Activated naive CD8-positive, alpha-beta T cell treated with anti-CD3 and anti-CD28 coated beads, Interleukin-2, amount 50 U/mL, for 24 hours (primary cell): ENCODE measurements around the gene HOXA7.

ENCODE experiments used
- ATAC-seq: fragments of 150-1000 bp; cut with Tn5 transposase; one replicate; pipeline ENCODE4 v1.10.0; 2021
- DNase-seq: peaks from one replicate; pipeline ENCODE4 v3.0.0; 2021
- H3K27ac Mint-ChIP-seq: one replicate; pipeline ENCODE4 v1.8.0; 2021; ENCODE audit warnings: mild to moderate bottlenecking, mixed read lengths
- H3K27me3 Mint-ChIP-seq: one replicate; pipeline ENCODE4 v1.8.0; 2021; ENCODE audit warnings: mixed read lengths
- H3K36me3 Mint-ChIP-seq: one replicate; pipeline ENCODE4 v1.8.0; 2021; ENCODE audit warnings: low read depth, mixed read lengths
- H3K4me1 Mint-ChIP-seq: one replicate; pipeline ENCODE4 v1.8.0; 2021; ENCODE audit warnings: mixed read lengths
- H3K4me3 Mint-ChIP-seq: one replicate; pipeline ENCODE4 v1.8.0; 2021; ENCODE audit warnings: mild to moderate bottlenecking, moderate library complexity, mixed read lengths
- H3K9me3 Mint-ChIP-seq: one replicate; pipeline ENCODE4 v1.8.0; 2021; ENCODE audit warnings: mixed read lengths

The HOXA7 gene

GRCh38 chr7:27188386-27189294 lies 32.2 kb upstream of the HOXA7 start:
- Mint-ChIP-seq H3K4me1 (peaks cover 43% of the 10 kb centered on the region), H3K27me3 (peaks cover 88% of the 10 kb centered on the region), H3K4me3 (peak overlapping the region; percentile 63), H3K9me3 (no peaks in the 10 kb centered on the region), H3K27ac (no peak overlapping the region), H3K36me3 (no peaks in the 10 kb centered on the region)
- DNase-seq (no peak), ATAC-seq (no peak)

- peak; percentile 2 for DNase-seq
- H3K27me3 Mint-ChIP-seq: peaks cover 88% of the 10 kb centered on the region
- H3K4me3 Mint-ChIP-seq: peak overlapping the region; percentile 63
- no peaks in the 10 kb centered on the region for H3K36me3 Mint-ChIP-seq
- no peak overlapping the region for H3K27ac Mint-ChIP-seq
- no peaks in the 10 kb centered on the region for H3K9me3 Mint-ChIP-seq
- peaks cover 40% of the 10 kb centered on the region for H3K4me1 Mint-ChIP-seq
- ATAC-seq: no peak
Measured at GRCh38 chr7:27187475-27188385, 31.3 kb upstream of the HOXA7 start.

- no peak for ATAC-seq
- no peaks in the 10 kb centered on the region for H3K36me3 Mint-ChIP-seq
- peaks cover 39% of the 10 kb centered on the region for H3K4me1 Mint-ChIP-seq
- peaks cover 88% of the 10 kb centered on the region for H3K27me3 Mint-ChIP-seq
- peak; percentile 0 for DNase-seq
- no peaks in the 10 kb centered on the region for H3K9me3 Mint-ChIP-seq
- H3K4me3 Mint-ChIP-seq: no peak overlapping the region
- H3K27ac Mint-ChIP-seq: no peak overlapping the region
Measured at GRCh38 chr7:27186668-27187474, 30.4 kb upstream of the HOXA7 start.

- Mint-ChIP-seq H3K27ac (peak overlapping the region; percentile 9), H3K4me3 (peak overlapping the region; percentile 69), H3K4me1 (peaks cover 39% of the 10 kb centered on the region), H3K9me3 (no peaks in the 10 kb centered on the region), H3K36me3 (no peaks in the 10 kb centered on the region), H3K27me3 (peaks cover 88% of the 10 kb centered on the region)
- DNase-seq (no peak), ATAC-seq (no peak)
Measured at GRCh38 chr7:27185854-27186667, 29.6 kb upstream of the HOXA7 start.

GRCh38 chr7:27185013-27185853 lies 28.8 kb upstream of the HOXA7 start, which contains the start of gene HOXA11:
TSS of gene HOXA11 (minus strand) at chr7:27185232. CDS start at chr7:27185144, 88 bp downstream.
- DNase-seq (no peak), ATAC-seq (no peak)
- Mint-ChIP-seq H3K9me3 (no peaks in the 10 kb centered on the region), H3K36me3 (no peaks in the 10 kb centered on the region), H3K27ac (peak within 1 kb of the TSS; percentile 59), H3K4me3 (peak within 1 kb of the TSS; percentile 69), H3K4me1 (peaks cover 39% of the 10 kb centered on the region), H3K27me3 (peaks cover 87% of the 10 kb centered on the region)

GRCh38 chr7:27184337-27185012 lies 28.0 kb upstream of the HOXA7 start:
- ATAC-seq: peak; percentile 41
- Mint-ChIP-seq H3K27me3 (peaks cover 85% of the 10 kb centered on the region), H3K4me1 (peaks cover 42% of the 10 kb centered on the region), H3K27ac (peak overlapping the region; percentile 59), H3K9me3 (no peaks in the 10 kb centered on the region), H3K4me3 (peak overlapping the region; percentile 69), H3K36me3 (no peaks in the 10 kb centered on the region)
- DNase-seq: no peak

- Mint-ChIP-seq H3K27ac (no peak overlapping the region), H3K36me3 (no peaks in the 10 kb centered on the region), H3K4me1 (peaks cover 43% of the 10 kb centered on the region), H3K4me3 (peak overlapping the region; percentile 61), H3K27me3 (peaks cover 88% of the 10 kb centered on the region), H3K9me3 (no peaks in the 10 kb centered on the region)
- DNase-seq (peak; percentile 6), ATAC-seq (no peak)
Measured at GRCh38 chr7:27183682-27184336, 27.3 kb upstream of the HOXA7 start.

- Mint-ChIP-seq H3K27ac (no peak overlapping the region), H3K9me3 (no peaks in the 10 kb centered on the region), H3K36me3 (no peaks in the 10 kb centered on the region), H3K4me3 (no peak overlapping the region), H3K27me3 (peaks cover 88% of the 10 kb centered on the region), H3K4me1 (peaks cover 36% of the 10 kb centered on the region)
- no peak for ATAC-seq
- DNase-seq: peak; percentile 1
Measured at GRCh38 chr7:27182861-27183681, 26.6 kb upstream of the HOXA7 start.

GRCh38 chr7:27182285-27182841 lies 25.9 kb upstream of the HOXA7 start:
- peaks cover 88% of the 10 kb centered on the region for H3K27me3 Mint-ChIP-seq
- ATAC-seq: no peak
- H3K4me3 Mint-ChIP-seq: no peak overlapping the region
- H3K36me3 Mint-ChIP-seq: no peaks in the 10 kb centered on the region
- no peaks in the 10 kb centered on the region for H3K9me3 Mint-ChIP-seq
- no peak overlapping the region for H3K27ac Mint-ChIP-seq
- no peak for DNase-seq
- H3K4me1 Mint-ChIP-seq: peaks cover 30% of the 10 kb centered on the region

- Mint-ChIP-seq H3K4me3 (no peak overlapping the region), H3K4me1 (peaks cover 30% of the 10 kb centered on the region), H3K27ac (no peak overlapping the region), H3K9me3 (no peaks in the 10 kb centered on the region), H3K36me3 (no peaks in the 10 kb centered on the region), H3K27me3 (peaks cover 84% of the 10 kb centered on the region)
- ATAC-seq: no peak
- peak; percentile 0 for DNase-seq
Measured at GRCh38 chr7:27181795-27182275, 25.4 kb upstream of the HOXA7 start.
